ENCODE results near the gene LGR6.

DNA sequence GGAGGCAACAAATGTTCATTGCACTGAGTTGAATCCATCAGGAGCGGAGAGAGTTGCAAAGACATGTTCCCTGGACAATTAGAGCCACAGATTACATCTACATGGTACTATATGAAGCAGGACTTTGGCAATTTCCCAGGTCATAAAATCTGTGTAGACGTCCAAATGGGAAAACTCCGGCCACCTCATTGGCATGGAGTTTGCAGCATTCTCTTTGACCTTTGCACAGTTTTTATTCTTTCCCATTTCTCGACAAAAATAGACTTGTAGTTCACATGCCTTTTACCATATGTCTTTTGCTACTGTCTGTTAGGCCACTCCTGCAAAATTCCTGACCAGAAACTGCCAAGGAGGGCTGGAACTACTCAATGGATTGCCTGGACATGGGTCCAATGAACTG, 100.0 kb downstream of the LGR6 start:
- TF ChIP-seq, protein P1, sequence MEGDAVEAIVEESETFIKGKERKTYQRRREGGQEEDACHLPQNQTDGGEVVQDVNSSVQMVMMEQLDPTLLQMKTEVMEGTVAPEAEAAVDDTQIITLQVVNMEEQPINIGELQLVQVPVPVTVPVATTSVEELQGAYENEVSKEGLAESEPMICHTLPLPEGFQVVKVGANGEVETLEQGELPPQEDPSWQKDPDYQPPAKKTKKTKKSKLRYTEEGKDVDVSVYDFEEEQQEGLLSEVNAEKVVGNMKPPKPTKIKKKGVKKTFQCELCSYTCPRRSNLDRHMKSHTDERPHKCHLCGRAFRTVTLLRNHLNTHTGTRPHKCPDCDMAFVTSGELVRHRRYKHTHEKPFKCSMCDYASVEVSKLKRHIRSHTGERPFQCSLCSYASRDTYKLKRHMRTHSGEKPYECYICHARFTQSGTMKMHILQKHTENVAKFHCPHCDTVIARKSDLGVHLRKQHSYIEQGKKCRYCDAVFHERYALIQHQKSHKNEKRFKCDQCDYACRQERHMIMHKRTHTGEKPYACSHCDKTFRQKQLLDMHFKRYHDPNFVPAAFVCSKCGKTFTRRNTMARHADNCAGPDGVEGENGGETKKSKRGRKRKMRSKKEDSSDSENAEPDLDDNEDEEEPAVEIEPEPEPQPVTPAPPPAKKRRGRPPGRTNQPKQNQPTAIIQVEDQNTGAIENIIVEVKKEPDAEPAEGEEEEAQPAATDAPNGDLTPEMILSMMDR (IDR thresholded peaks at IDR 0.05 in 4 of 5, conservative IDR thresholded peaks at IDR 0.05 in 1 of 5), result no peak
- no peak for TF ChIP-seq POLR2A (IDR thresholded peaks at IDR 0.05)
